22Rv1 (cell line): ENCODE data around the gene DMD.

ENCODE experiments used
- CTCF ChIP-seq: fragments of 450-650 bp; IDR thresholded peaks from 2 replicates; pipeline ENCODE4 v1.5.1; 2017; ENCODE audit warnings: mild to moderate bottlenecking
- ZFX ChIP-seq: fragments of 450-650 bp; IDR thresholded peaks from 2 replicates; pipeline ENCODE4 v1.6.1; 2017; ENCODE audit warnings: antibody characterized with exemption, borderline replicate concordance

- TF ChIP-seq CTCF, result no peak
- TF ChIP-seq ZFX, result no peak
These were observed 1908.7 kb downstream of the DMD start for GRCh38 chrX:31302573-31303075.
